ENCODE data around the gene SPN. TPM values are rescaled to one million over a fixed set of nuclear protein-coding genes. Genes with fewer than 3 reads are reported as not detected.
"Not testable (repeated sequence)": the region's sequence is repeated elsewhere in the genome, so short reads cannot be mapped to it uniquely, and the experiment has no call there.

The SPN gene
- total and polyA plus RNA-seq, 7 donors = 0.28 to 13.3 (median 1.1) TPM

DNA sequence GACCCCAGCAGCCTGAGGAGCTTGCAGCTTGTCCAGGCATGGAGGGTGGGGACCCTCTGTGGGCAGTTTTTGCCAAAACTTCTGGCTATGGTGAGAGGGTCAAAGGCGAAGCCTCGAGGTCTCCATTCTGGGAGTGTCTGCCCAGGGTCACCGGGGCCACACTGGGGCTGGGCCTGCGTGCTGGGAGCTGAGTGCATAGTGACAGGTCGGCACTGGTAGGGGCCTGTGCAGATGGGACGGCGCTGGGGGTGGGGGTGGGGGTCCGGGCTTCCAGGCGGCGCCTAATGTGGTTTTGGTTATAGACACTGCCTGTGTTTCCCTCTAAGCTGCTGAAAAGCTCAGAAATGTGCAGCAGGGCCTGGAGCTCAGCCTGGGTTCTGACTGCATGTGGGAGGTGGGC, 34.3 kb upstream of the SPN start:
- H3K36me3 ChIP-seq; H3K9me3 ChIP-seq; H3K27me3 ChIP-seq; H3K27ac ChIP-seq; H3K4me3 ChIP-seq; DNase-seq; H3K4me1 ChIP-seq; intact Hi-C loops (cut with DNase I): not testable (repeated sequence)
- WGBS, 2 donors = 52 to 86% methylated on average over 6 to 8 of the region's 10 CpGs

GRCh38 chr16:29629318-29629717, 33.7 kb upstream of the SPN start:
- H3K27me3 ChIP-seq; H3K4me3 ChIP-seq; DNase-seq; H3K4me1 ChIP-seq; H3K27ac ChIP-seq; H3K9me3 ChIP-seq; intact Hi-C loops (cut with DNase I); H3K36me3 ChIP-seq: not testable (repeated sequence)
- 82 to 83% methylated on average over 10 of the region's 10 CpGs for WGBS, 2 donors

GRCh38 chr16:29631658-29632057, 31.4 kb upstream of the SPN start:
- intact Hi-C loops (cut with DNase I); H3K9me3 ChIP-seq; DNase-seq; H3K36me3 ChIP-seq; H3K27me3 ChIP-seq; H3K4me1 ChIP-seq; H3K4me3 ChIP-seq; H3K27ac ChIP-seq: not testable (repeated sequence)
- WGBS, 2 donors = 85 to 90% methylated on average over 20 of the region's 20 CpGs

DNA sequence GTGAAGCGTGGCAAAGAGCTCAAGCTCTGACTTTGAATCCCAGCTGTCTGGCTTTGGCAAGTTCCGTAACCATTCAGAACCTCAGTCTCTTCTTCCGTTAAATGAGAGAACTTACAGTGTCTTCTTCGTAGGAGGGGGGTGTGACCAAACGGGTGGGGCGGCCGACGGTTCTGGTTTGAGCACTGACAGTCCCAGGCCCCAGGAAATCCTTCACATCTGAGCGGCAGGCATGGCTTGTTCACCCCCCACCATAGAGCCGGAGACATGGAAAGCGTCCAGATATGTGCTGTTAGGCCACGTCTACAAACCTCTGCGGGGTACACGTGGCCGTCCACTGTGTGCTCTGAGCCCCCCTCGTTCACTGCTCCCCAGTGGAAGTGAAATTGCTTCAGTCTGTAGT, 27.1 kb upstream of the SPN start:
- H3K36me3 ChIP-seq; H3K9me3 ChIP-seq; DNase-seq; H3K4me3 ChIP-seq; H3K27ac ChIP-seq; intact Hi-C loops (cut with DNase I); H3K27me3 ChIP-seq; H3K4me1 ChIP-seq: not testable (repeated sequence)
- 87 to 89% methylated on average over 15 of the region's 16 CpGs for WGBS, 2 donors

DNA sequence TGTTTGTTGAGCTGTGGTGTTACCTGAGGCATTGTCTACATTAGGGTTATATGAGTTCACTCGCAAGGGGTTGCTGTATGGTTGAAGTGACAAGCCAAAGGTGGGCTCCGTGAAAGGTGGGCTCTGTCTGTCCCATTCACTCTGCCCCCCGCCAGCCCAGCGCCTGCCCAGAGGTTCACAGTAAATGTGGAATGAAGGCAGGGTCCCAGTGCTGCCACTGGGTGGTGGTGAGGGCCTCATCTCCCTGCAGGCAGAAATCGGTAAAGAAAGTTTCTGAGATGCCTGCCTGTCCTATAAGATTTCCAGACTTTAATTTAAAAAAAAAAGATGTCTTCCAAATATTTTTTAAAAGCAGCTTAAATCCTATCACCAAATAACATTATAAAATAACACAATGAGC, 26.7 kb upstream of the SPN start:
- H3K36me3 ChIP-seq; H3K27me3 ChIP-seq; H3K4me1 ChIP-seq; intact Hi-C loops (cut with DNase I); DNase-seq; H3K4me3 ChIP-seq; H3K27ac ChIP-seq; H3K9me3 ChIP-seq: not testable (repeated sequence)
- WGBS, 2 donors = 46 to 48% methylated on average over 1 of the region's 5 CpGs

- H3K27ac ChIP-seq; intact Hi-C loops (cut with DNase I); H3K4me1 ChIP-seq; H3K4me3 ChIP-seq; DNase-seq; H3K9me3 ChIP-seq; H3K36me3 ChIP-seq; H3K27me3 ChIP-seq: not testable (repeated sequence)
- 95 to 96% methylated on average over 8 of the region's 8 CpGs for WGBS, 2 donors
Measured at GRCh38 chr16:29638751-29639150, 24.3 kb upstream of the SPN start.

GRCh38 chr16:29641561-29641960, 21.5 kb upstream of the SPN start:
- TF ChIP-seq POLR2AphosphoS5 (IDR thresholded peaks at IDR 0.05) (no peak), EP300 (IDR thresholded peaks at IDR 0.05) (no peak), POLR2A (IDR thresholded peaks at IDR 0.05) (no peak)
- Histone ChIP-seq H3K4me3 (no peak overlapping the region), H3K9me3 (no peaks in the 10 kb centered on the region), H3K4me1 (no peaks in the 10 kb centered on the region), H3K36me3 (no peaks in the 10 kb centered on the region), H3K27me3 (no peaks in the 10 kb centered on the region), H3K27ac (no peak overlapping the region)
- intact Hi-C loops (cut with DNase I) = no loop called here
- 50 to 52% methylated on average over 3 of the region's 3 CpGs for WGBS, 2 donors
- no peak for DNase-seq

- no peaks in the 10 kb centered on the region for H3K36me3 ChIP-seq
- no peaks in the 10 kb centered on the region for H3K9me3 ChIP-seq
- H3K4me3 ChIP-seq = no peak overlapping the region
- no peak for DNase-seq
- H3K27ac ChIP-seq = no peak overlapping the region
- H3K27me3 ChIP-seq = no peaks in the 10 kb centered on the region
- TF ChIP-seq EP300 (IDR thresholded peaks at IDR 0.05) (no peak), POLR2AphosphoS5 (IDR thresholded peaks at IDR 0.05) (no peak), POLR2A (IDR thresholded peaks at IDR 0.05) (no peak)
- TF ChIP-seq, protein P1, sequence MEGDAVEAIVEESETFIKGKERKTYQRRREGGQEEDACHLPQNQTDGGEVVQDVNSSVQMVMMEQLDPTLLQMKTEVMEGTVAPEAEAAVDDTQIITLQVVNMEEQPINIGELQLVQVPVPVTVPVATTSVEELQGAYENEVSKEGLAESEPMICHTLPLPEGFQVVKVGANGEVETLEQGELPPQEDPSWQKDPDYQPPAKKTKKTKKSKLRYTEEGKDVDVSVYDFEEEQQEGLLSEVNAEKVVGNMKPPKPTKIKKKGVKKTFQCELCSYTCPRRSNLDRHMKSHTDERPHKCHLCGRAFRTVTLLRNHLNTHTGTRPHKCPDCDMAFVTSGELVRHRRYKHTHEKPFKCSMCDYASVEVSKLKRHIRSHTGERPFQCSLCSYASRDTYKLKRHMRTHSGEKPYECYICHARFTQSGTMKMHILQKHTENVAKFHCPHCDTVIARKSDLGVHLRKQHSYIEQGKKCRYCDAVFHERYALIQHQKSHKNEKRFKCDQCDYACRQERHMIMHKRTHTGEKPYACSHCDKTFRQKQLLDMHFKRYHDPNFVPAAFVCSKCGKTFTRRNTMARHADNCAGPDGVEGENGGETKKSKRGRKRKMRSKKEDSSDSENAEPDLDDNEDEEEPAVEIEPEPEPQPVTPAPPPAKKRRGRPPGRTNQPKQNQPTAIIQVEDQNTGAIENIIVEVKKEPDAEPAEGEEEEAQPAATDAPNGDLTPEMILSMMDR (IDR thresholded peaks at IDR 0.05) = no peak
- 93 to 96% methylated on average over 7 of the region's 7 CpGs for WGBS, 2 donors
- intact Hi-C loops (cut with DNase I) = no loop called here
- H3K4me1 ChIP-seq = no peaks in the 10 kb centered on the region
Measured at GRCh38 chr16:29643596-29643995, 19.5 kb upstream of the SPN start.

Data from sigmoid colon (tissue), 7 donors.